ENCODE measurements around the gene ESCO1.

DNA sequence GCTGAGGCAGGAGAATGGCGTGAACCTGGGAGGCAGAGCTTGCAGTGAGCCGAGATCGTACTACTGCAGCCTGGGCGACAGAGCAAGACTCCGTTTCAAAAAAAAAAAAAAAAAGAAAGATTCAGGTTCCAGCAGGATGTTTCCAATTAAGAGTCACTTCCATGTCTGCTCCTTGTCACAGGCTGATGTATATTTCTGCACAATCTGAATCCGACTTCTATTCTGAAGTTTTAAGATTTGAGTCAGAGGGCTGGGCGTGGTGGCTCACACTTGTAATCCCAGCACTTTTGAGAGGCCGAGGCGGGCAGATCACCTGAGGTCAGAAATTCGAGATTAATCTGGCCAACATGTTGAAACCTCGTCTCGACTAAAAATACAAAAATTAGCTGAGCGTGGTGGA lies 36.3 kb upstream of the ESCO1 start:
- TF ChIP-seq, protein P1, sequence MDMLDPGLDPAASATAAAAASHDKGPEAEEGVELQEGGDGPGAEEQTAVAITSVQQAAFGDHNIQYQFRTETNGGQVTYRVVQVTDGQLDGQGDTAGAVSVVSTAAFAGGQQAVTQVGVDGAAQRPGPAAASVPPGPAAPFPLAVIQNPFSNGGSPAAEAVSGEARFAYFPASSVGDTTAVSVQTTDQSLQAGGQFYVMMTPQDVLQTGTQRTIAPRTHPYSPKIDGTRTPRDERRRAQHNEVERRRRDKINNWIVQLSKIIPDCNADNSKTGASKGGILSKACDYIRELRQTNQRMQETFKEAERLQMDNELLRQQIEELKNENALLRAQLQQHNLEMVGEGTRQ (IDR thresholded peaks at IDR 0.05), result no peak
- TF ChIP-seq, protein P2, sequence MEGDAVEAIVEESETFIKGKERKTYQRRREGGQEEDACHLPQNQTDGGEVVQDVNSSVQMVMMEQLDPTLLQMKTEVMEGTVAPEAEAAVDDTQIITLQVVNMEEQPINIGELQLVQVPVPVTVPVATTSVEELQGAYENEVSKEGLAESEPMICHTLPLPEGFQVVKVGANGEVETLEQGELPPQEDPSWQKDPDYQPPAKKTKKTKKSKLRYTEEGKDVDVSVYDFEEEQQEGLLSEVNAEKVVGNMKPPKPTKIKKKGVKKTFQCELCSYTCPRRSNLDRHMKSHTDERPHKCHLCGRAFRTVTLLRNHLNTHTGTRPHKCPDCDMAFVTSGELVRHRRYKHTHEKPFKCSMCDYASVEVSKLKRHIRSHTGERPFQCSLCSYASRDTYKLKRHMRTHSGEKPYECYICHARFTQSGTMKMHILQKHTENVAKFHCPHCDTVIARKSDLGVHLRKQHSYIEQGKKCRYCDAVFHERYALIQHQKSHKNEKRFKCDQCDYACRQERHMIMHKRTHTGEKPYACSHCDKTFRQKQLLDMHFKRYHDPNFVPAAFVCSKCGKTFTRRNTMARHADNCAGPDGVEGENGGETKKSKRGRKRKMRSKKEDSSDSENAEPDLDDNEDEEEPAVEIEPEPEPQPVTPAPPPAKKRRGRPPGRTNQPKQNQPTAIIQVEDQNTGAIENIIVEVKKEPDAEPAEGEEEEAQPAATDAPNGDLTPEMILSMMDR (IDR thresholded peaks at IDR 0.05), result no peak
- TF ChIP-seq POLR2A (IDR thresholded peaks at IDR 0.05; ENCODE audit: low read length), result no peak
- TF ChIP-seq MAZ (IDR thresholded peaks at IDR 0.05; ENCODE audit: borderline replicate concordance, low read depth, low read length), result no peak
- no peak for TF ChIP-seq CEBPB (IDR thresholded peaks at IDR 0.05)

All from A549 (cell line).